ENCODE results near the gene TARS2. TPM values are rescaled to one million over a fixed set of nuclear protein-coding genes. Genes with fewer than 3 reads are reported as not detected.

The TARS2 gene
- total RNA-seq, 1 experiment from 2014 or later = 65.3 TPM

DNA sequence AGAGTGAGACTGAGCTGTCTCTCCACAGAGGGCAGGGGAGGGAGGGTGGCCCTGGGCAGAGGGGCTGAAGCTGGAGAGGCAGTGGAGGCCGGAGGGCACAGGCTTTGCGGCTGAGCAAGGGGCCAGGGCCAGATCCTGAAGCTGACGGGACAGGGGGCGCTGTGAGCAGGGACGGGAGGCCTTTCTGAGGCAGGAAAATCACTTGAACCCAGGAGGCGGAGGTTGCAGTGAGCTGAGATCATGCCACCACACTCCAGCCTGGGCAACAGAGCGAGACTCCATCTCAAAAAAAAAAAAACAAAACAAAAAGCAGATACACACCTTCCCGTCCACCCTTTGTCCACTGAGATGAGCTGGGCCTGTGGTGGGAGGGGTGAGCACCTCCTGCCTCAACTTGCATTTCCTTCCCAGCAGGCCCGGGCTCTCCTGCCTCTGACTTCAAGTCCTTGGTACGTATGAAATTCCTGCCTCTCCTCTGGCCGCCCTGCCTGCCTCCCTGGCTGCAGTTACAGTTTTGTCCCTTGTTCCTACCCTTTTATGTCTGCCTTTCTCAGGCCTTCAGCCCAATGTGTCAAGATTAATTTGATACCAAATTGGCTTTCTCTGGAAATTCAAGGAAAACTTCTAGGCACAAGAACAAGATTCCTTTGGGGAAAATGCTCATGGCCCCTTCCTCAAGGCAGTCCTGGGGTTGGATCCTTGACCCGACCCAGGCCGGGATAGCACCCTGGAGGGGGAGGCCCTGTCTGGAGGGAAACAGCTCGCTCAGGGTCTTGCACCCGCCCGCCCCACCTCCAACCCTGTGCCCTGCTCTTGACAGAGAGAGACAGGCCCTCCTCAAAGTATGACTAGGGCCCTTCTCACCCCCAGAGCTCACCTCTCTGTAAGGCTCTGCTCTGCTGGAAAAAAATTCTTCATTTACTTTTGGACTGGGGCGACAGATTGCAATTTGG lies 50.8 kb downstream of the TARS2 start:
- no peak overlapping the region for H3K4me3 ChIP-seq (ENCODE audit: insufficient read depth, low read depth, low read length)
- no peaks in the 10 kb centered on the region; the same call in 1 of the 2 replicates for H3K27me3 ChIP-seq (ENCODE audit: control insufficient read depth, insufficient read depth, low read length)
- no peaks in the 10 kb centered on the region for H3K36me3 ChIP-seq (replicated peaks; ENCODE audit: control insufficient read depth, insufficient read depth, low read length)
- DNase-seq = peak; percentile 87

DNA sequence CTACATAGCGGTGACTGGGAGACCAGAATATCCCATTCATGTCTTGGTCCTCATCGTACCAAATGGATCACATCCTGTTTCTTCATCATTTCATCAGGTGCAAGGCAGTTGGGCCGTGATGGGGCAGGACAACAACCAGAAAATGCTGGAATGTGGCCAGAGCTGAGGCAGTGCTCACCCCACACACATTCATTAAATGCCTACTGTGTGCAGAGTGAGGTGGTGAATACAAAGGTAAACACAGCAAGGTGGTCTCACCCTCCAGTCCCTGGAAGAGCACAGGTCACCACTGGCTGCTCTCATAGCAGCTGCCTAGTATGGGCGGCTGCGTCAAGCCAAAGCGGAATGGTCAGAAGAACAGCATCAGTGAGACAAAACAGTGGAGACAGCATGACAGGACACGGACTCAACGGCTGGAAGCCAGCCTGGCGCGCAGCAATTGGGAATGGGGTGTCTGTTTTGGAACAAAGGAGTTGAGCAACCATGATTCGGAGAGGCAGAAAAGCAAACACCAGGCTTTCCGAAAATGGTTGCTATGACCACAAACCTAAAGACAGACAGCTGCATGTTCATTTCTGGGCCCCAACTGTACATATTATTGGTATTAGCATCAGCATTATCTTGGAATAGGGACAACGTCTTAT lies 56.4 kb downstream of the TARS2 start:
- no peak overlapping the region for H3K4me3 ChIP-seq (ENCODE audit: insufficient read depth, low read depth, low read length)
- no peaks in the 10 kb centered on the region for H3K36me3 ChIP-seq (replicated peaks; ENCODE audit: control insufficient read depth, insufficient read depth, low read length)
- peaks cover 4% of the 10 kb centered on the region for H3K27me3 ChIP-seq (ENCODE audit: control insufficient read depth, insufficient read depth, low read length)
- DNase-seq = peak; percentile 18

DNA sequence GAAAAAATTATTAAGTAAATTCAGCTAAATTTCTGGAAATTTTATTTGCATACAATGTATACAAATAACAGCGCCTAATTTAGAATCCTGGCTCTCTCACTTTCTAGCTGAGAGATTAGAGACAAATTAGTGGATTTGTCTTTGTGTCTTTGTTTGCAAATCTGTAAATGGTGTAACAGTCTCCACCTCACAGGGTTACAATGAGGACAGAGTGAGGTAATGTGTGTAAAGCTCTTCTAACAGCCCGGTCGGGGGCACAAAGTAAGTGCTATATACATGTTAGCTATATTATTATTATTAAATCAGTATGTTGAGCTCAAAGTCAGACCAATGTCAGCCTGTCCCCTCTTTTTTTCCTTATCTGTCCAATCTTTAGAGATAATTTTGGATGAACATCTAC lies 57.0 kb downstream of the TARS2 start:
- Histone ChIP-seq H3K36me3 (replicated peaks; ENCODE audit: control insufficient read depth, insufficient read depth, low read length) (no peaks in the 10 kb centered on the region), H3K4me3 (ENCODE audit: insufficient read depth, low read depth, low read length) (no peak overlapping the region), H3K27me3 (ENCODE audit: control insufficient read depth, insufficient read depth, low read length) (peaks cover 8% of the 10 kb centered on the region)
- peak; percentile 5 for DNase-seq

DNA sequence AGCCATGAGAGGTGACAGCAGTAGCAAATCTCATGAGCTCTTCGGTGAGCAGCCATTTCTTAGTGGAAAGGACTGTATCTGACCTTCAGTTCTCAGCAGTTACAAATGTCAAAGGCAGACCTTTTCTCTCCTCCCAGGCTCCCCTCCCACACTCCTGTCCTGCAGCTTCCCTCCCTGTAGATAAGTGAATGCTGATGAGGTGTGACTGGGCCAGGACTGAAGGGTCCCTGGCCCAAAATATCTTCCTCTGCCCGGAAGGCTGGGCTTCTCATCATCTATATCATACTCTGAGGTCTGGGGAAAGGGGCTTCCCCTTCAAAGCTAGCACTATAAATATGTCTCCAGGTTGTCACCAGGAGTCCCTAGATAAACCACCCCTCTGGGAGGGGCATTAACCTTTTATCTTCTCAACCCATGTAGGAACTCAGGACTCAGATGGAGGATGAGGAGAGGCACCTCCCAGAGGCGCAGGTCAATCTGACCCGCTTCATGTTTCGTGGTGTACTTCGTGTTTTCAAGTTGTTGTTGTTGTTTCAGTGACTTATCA lies 58.3 kb downstream of the TARS2 start:
- Histone ChIP-seq H3K36me3 (replicated peaks; ENCODE audit: control insufficient read depth, insufficient read depth, low read length) (no peaks in the 10 kb centered on the region), H3K4me3 (ENCODE audit: insufficient read depth, low read depth, low read length) (no peak overlapping the region), H3K27me3 (ENCODE audit: control insufficient read depth, insufficient read depth, low read length) (peaks cover 17% of the 10 kb centered on the region)
- peak; percentile 33 for DNase-seq

DNA sequence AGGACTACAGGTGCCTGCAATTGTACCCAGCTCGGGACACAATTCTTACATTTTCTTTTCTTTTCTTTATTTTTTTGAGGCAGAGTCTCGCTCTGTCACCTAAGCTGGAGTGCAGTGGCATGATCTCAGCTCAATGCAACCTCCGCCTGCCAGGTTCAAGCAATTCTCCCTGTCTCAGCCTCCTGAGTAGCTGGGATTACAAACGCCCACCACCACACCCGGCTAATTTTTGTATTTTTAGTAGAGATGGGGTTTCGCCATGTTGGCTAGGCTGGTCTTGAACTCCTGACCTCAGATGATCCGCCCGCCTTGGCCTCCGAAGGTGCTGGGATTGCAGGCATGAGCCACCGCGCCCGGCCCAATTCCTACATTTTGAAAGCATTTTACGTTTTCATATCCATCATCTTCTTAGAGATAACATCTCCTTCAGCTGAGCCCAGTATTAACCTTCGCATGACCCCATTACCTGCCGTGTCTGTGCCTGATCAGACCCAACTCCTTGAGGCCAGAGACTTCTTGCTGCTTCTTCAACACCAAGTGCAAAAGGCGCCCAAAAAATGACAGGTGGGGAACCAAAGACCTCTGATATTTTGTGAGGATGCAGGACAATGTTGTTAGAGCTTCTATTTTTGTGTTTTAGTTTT lies 59.2 kb downstream of the TARS2 start:
- Histone ChIP-seq H3K27me3 (ENCODE audit: control insufficient read depth, insufficient read depth, low read length) (peaks cover 17% of the 10 kb centered on the region), H3K4me3 (ENCODE audit: insufficient read depth, low read depth, low read length) (no peak overlapping the region), H3K36me3 (replicated peaks; ENCODE audit: control insufficient read depth, insufficient read depth, low read length) (no peaks in the 10 kb centered on the region)
- peak; percentile 28 for DNase-seq

DNA sequence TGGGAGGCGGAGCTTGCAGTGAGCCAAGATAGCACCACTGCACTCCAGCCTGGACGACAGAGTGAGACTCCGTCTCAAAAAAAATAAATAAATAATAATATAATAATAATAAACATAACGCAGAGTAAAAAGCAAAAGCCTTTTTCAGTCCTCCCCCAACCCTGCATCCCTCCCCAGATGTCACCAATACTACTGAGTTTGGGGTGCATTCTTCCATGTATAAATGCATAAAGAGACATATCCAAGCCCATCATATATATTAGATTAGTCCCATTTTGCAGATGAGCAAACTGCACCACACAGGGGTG lies 61.1 kb downstream of the TARS2 start:
- H3K36me3 ChIP-seq (replicated peaks; ENCODE audit: control insufficient read depth, insufficient read depth, low read length) = no peaks in the 10 kb centered on the region
- H3K4me3 ChIP-seq (ENCODE audit: insufficient read depth, low read depth, low read length) = peak overlapping the region; percentile 62
- DNase-seq = peak; percentile 31
- H3K27me3 ChIP-seq (ENCODE audit: control insufficient read depth, insufficient read depth, low read length) = peaks cover 17% of the 10 kb centered on the region

DNA sequence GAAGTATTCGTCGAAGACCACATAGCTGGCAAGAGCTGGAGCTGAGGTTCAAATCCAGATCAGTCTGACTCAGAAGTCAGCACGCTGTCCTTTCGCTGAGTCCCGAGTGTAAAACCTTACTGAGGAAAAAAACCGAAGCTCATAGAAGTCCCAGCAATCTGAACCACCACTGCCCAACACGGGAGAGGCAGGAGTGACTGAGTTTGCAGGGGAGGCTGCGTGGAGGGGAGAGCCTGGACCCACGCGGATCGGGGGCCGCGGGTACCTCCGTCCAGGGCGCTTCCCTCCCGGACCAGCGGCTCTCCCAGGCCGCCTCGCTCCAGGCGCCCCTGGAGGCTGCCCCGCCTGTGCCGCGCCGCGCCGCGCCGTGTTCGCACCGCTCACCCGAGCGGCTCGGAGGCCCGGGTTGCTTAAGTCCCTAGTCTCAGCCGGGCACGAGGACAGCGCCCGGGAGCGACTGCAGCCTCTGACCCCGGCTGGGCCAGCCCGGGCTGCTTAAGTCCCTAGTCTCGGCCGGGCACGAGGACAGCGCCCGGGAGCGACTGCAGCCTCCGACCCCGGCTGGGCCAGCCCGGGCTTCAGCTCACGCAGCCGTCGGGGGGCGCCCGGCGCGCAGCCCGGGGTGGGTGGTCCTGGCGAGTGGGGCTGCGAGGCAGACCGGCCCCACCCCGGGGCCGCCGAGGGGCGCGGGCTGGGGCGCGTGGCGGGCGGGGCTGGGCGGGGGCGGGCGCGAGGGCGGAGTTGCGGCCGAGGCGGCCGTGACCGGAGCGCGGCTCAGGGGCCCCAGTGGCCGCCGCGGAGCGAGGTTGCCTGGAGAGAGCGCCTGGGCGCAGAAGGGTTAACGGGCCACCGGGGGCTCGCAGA lies 61.6 kb downstream of the TARS2 start, which contains the start of gene ADAMTSL4:
ADAMTSL4 (plus strand) TSS at position 777 of the 864 bp plus-strand sequence. CDS start 2,881 bp downstream, outside the sequence.
- Histone ChIP-seq H3K4me3 (ENCODE audit: insufficient read depth, low read depth, low read length) (peak within 1 kb of the TSS; percentile 62), H3K27me3 (ENCODE audit: control insufficient read depth, insufficient read depth, low read length) (peaks cover 17% of the 10 kb centered on the region), H3K36me3 (replicated peaks; ENCODE audit: control insufficient read depth, insufficient read depth, low read length) (no peaks in the 10 kb centered on the region)
- DNase-seq = peak; percentile 92

DNA sequence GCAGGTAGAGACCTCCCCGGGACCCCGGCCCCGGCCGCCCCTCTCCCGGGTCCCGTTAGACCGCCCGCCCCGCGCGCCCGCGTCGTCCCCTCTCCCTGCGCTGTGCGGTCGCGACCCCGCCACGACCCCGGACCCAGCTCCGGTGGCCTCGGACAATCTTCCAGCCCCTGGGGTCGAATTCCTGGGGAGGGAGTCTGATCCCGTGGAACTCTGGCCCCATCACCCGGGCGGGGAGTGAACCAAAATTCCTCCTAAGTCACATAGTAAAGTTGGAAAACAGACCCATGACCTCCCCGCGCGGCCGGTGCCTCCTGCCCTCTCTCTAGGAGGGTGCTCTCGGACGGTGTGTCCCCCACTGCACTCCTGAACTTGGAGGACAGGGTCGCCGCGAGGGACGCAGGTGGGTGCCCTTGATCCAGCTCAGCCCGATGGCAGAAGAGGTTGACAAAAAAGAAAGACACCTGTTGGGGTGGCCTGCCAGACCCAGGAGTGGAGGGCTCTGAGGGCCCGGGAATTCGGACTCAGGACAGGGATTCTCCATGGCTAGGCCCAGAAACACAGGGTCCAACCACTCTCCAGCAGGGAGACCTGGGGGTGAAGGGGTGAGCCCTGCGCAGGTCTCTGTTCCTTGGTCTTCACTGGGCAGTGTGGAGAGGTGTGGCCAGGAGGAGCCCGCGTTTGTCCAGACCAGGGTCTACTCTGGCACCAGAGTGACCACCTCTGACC lies 62.4 kb downstream of the TARS2 start:
- DNase-seq = peak; percentile 93
- Histone ChIP-seq H3K4me3 (ENCODE audit: insufficient read depth, low read depth, low read length) (peak overlapping the region; percentile 62), H3K36me3 (replicated peaks; ENCODE audit: control insufficient read depth, insufficient read depth, low read length) (no peaks in the 10 kb centered on the region), H3K27me3 (ENCODE audit: control insufficient read depth, insufficient read depth, low read length) (peaks cover 17% of the 10 kb centered on the region)

DNA sequence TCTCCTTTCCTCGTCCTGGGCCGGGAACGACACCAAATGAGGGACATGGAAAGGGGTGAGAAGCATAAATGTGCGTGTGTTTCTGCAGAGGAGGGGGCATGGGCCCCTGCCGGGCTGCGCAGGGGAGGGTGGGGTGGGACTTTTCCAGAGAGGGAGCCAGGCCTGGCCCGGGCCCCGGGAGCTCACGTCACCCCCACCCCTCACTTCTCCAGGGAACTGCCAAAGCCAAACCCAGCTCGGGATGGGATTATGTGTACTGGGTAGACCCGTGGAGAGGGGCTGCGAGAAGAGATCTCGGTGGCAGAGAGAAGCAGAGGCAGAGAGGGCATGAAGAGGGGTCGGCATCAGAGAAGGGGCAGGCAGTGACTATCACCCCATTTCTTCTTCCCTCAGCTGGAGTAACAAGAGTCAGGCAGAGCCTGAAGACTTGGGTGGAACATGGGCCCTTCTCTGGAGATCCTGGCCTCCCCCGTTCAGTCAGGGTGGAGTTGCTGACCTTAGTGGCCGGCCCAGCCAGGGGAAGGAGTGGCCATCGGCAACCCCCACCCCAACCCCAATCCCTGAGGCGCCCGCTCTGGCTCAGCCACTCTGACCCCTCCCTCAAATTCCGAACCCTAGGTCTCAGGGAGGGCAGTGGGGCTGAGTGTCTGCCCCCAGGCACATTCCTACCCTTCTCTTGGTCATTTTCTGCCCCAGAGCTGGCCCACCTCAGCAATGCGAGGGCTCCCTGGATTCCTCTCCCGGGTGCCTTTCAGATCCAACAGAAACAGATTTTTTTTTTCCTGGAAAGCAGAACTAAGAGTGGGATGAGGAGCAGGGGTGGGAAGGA lies 63.2 kb downstream of the TARS2 start:
- H3K27me3 ChIP-seq (ENCODE audit: control insufficient read depth, insufficient read depth, low read length) = peaks cover 17% of the 10 kb centered on the region
- DNase-seq = peak; percentile 77
- H3K4me3 ChIP-seq (ENCODE audit: insufficient read depth, low read depth, low read length) = no peak overlapping the region

DNA sequence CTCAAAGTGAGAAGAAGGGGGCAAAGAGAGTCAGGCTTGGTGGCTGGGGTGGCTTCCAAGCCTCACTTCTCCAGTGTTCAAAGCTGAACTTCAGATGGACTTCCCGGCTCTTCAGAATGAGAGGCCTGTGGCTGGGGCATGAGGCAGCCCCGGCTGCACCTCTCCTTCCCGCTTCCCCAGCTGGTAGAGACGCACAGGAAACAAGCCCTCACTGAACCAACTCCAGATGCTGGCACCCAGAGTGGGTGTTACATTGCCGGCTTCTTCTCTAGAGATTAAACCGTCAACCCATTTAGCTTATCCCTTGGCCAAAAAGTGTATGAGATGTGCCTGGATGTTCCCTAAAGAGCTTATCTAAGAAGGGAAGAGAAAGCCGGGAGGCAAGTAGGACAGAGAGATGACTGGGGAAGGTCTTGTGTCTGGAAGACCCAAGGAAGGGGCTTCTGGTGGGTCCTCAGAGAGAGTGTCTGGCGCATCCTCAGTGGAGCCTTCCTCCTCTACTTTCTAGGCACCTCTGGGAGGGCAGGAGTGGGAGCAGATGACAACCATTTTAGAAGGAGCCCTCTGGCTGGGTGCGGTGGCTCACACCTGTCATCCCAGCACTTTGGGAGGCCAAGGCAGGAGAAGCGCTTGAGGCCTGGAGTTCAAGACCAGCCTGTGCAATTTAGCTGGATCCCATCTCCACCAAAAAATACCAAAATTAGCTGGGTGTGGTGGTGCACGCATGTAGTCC lies 64.0 kb downstream of the TARS2 start:
- no peak for DNase-seq
- no peaks in the 10 kb centered on the region; the same call in 1 of the 2 replicates for H3K36me3 ChIP-seq (replicated peaks; ENCODE audit: control insufficient read depth, insufficient read depth, low read length)
- H3K4me3 ChIP-seq (ENCODE audit: insufficient read depth, low read depth, low read length) = no peak overlapping the region

More for the DNA sequence above, 63.2 kb downstream of the TARS2 start:
- no peaks in the 10 kb centered on the region for H3K36me3 ChIP-seq (replicated peaks; ENCODE audit: control insufficient read depth, insufficient read depth, low read length)

DNA sequence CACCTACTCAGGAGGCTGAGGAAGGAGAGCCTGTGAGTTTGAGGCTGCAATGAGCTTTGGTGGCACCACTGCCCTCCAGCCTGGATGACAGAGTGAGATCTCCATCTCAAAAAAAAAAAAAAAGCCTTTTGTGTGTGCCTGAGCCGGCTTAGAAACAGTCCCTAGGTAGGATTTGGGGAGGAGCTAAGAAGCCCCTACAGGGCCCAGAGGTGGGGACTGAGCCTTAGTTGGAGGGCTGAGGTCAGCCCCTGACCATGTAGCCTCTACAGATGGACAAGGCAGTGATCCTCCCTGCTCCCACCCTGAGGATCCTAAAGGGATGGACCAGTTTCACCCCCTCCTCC lies 64.5 kb downstream of the TARS2 start:
- H3K4me3 ChIP-seq (ENCODE audit: insufficient read depth, low read depth, low read length) = no peak overlapping the region
- peaks cover 17% of the 10 kb centered on the region for H3K27me3 ChIP-seq (ENCODE audit: control insufficient read depth, insufficient read depth, low read length)
- DNase-seq = peak; percentile 57
- no peaks in the 10 kb centered on the region; the same call in 1 of the 2 replicates for H3K36me3 ChIP-seq (replicated peaks; ENCODE audit: control insufficient read depth, insufficient read depth, low read length)

More for the DNA sequence above, 64.0 kb downstream of the TARS2 start:
- peaks cover 17% of the 10 kb centered on the region for H3K27me3 ChIP-seq (ENCODE audit: control insufficient read depth, insufficient read depth, low read length)
